IMR-90 (cell line): Measurements from ENCODE around the gene RBKS. TPM values are rescaled to one million over a fixed set of nuclear protein-coding genes. Genes with fewer than 3 reads are reported as not detected.
A peak's percentile ranks its signal among the peaks of the same experiment; 100 is the strongest.

ENCODE experiments used
- ATAC-seq: fragments of 200-7000 bp; cut with Tn5 transposase; 2 replicates; pipeline ENCODE4 v1.9.1; 2020; ENCODE audit warnings: low read depth, mild to moderate bottlenecking, moderate library complexity
- BruUV-seq: library from RNA; stranded (reverse); fragments of 400-500 nt; replicated peaks from 2 replicates; lab custom pipeline; 2021; lab: Mats Ljungman, UMichigan
- CTCF ChIA-PET: fragments of 300-600 bp; formaldehyde crosslinking; extraction: SDS; loops from one replicate; lab custom pipeline; 2021; ENCODE audit warnings: antibody characterized with exemption; lab: Yijun Ruan, JAX
- POLR2A ChIA-PET: fragments of 300-600 bp; sonication (Branson Sonifier 250); formaldehyde crosslinking; loops from one replicate; lab custom pipeline; 2022; ENCODE audit warnings: antibody characterized with exemption; ENCODE audit not compliant: unreplicated experiment; lab: Charles Lee
- DNase-seq: peaks from one replicate; pipeline ENCODE4 v3.0.0; 2013
- H2AFZ ChIP-seq: replicated peaks from 2 replicates; pipeline ENCODE3; 2013; ENCODE audit warnings: low read length, mild to moderate bottlenecking; ENCODE audit not compliant: poor library complexity
- H2AK5ac ChIP-seq: 2 replicates; pipeline ENCODE4 v1.6.1; 2013; ENCODE audit warnings: low read depth, low read length, inconsistent platforms
- H2AK9ac ChIP-seq: replicated peaks from 2 replicates; pipeline ENCODE3; 2013; ENCODE audit warnings: mild to moderate bottlenecking, low read depth, low read length, moderate library complexity; ENCODE audit not compliant: poor library complexity
- H2BK120ac ChIP-seq: 2 replicates; pipeline ENCODE4 v1.6.1; 2013; ENCODE audit warnings: low read depth, low read length, inconsistent platforms
- H2BK15ac ChIP-seq: 3 replicates; pipeline ENCODE4 v1.6.1; 2013; ENCODE audit warnings: low read depth, low read length, inconsistent platforms
- H2BK20ac ChIP-seq: 2 replicates; pipeline ENCODE4 v1.6.1; 2013; ENCODE audit warnings: low read depth, mild to moderate bottlenecking, inconsistent platforms, low read length, moderate library complexity
- H2BK5ac ChIP-seq: 2 replicates; pipeline ENCODE4 v1.6.1; 2013; ENCODE audit warnings: mild to moderate bottlenecking, low read depth, low read length, inconsistent platforms; ENCODE audit not compliant: poor library complexity, severe bottlenecking
- H3K14ac ChIP-seq: replicated peaks from 2 replicates; pipeline ENCODE4 v1.6.1; 2013; ENCODE audit warnings: low read depth, low read length, inconsistent platforms
- H3K18ac ChIP-seq: 2 replicates; pipeline ENCODE4 v1.6.1; 2013; ENCODE audit warnings: low read depth, low read length, control low read depth
- H3K23ac ChIP-seq: 2 replicates; pipeline ENCODE4 v1.6.1; 2013; ENCODE audit warnings: low read depth, low read length, inconsistent platforms
- H3K27ac ChIP-seq: 2 replicates; pipeline ENCODE4 v1.5.1; 2013; ENCODE audit warnings: mild to moderate bottlenecking, control low read depth, low read length; ENCODE audit not compliant: insufficient read depth
- H3K27me3 ChIP-seq: 2 replicates; pipeline ENCODE4 v1.6.1; 2013; ENCODE audit warnings: low read length; ENCODE audit not compliant: control insufficient read depth, insufficient read depth
- H3K36me3 ChIP-seq: 2 replicates; pipeline ENCODE4 v1.6.1; 2013; ENCODE audit warnings: low read length, mixed read lengths; ENCODE audit not compliant: control insufficient read depth, insufficient read depth
- H3K4ac ChIP-seq: 2 replicates; pipeline ENCODE4 v1.6.1; 2013; ENCODE audit warnings: low read depth, low read length, inconsistent platforms
- H3K4me1 ChIP-seq: 2 replicates; pipeline ENCODE4 v1.6.1; 2013; ENCODE audit warnings: low read length, mixed read lengths; ENCODE audit not compliant: control insufficient read depth, insufficient read depth
- H3K4me2 ChIP-seq: 2 replicates; pipeline ENCODE4 v1.6.1; 2013; ENCODE audit warnings: low read depth, mild to moderate bottlenecking, control low read depth, low read length, moderate library complexity
- H3K4me3 ChIP-seq: 2 replicates; pipeline ENCODE4 v1.5.1; 2013; ENCODE audit warnings: low read depth, mild to moderate bottlenecking, control low read depth, low read length, moderate library complexity; ENCODE audit not compliant: insufficient read depth
- H3K56ac ChIP-seq: 2 replicates; pipeline ENCODE4 v1.6.1; 2013; ENCODE audit warnings: low read length, inconsistent platforms; ENCODE audit not compliant: insufficient read depth; ENCODE audit errors: extremely low read depth
- H3K79me1 ChIP-seq, 2 experiments: 2 replicates each; pipeline ENCODE4 v1.6.1; 2013; ENCODE audit warnings: low read length in 2 of 2, inconsistent platforms in 1 of 2, low read depth in 1 of 2
- H3K9ac ChIP-seq: 2 replicates; pipeline ENCODE4 v1.6.1; 2013; ENCODE audit warnings: low read depth, low read length, control low read depth
- H3K9me1 ChIP-seq: 2 replicates; pipeline ENCODE4 v1.6.1; 2013; ENCODE audit warnings: low read length, inconsistent platforms; ENCODE audit not compliant: insufficient read depth
- H3K9me3 ChIP-seq: 2 replicates; pipeline ENCODE4 v1.6.1; 2013; ENCODE audit warnings: low read length; ENCODE audit not compliant: control insufficient read depth, insufficient read depth
- H4K20me1 ChIP-seq: 2 replicates; pipeline ENCODE4 v1.6.1; 2013; ENCODE audit warnings: low read length, inconsistent platforms; ENCODE audit not compliant: insufficient read depth
- H4K5ac ChIP-seq: 2 replicates; pipeline ENCODE4 v1.6.1; 2013; ENCODE audit warnings: mild to moderate bottlenecking, low read depth, low read length, control low read depth
- H4K8ac ChIP-seq, 2 experiments: 2 replicates each; pipeline ENCODE4 v1.6.1; 2013; ENCODE audit warnings: low read depth in 2 of 2, low read length in 2 of 2, control low read depth in 1 of 2, inconsistent platforms in 1 of 2
- H4K91ac ChIP-seq: 2 replicates; pipeline ENCODE4 v1.6.1; 2013; ENCODE audit warnings: low read depth, low read length, inconsistent platforms; ENCODE audit not compliant: insufficient read depth
- CHD1 ChIP-seq: IDR thresholded peaks from 2 replicates; pipeline ENCODE4 v1.6.1; 2012; ENCODE audit warnings: low read depth, low read length, improper control_type of control experiment
- ELK1 ChIP-seq: fragments of 150-350 bp; IDR thresholded peaks from 2 replicates; pipeline ENCODE4 v1.6.1; 2016; ENCODE audit warnings: low read depth, mild to moderate bottlenecking, low read length, moderate library complexity, borderline replicate concordance
- MAFK ChIP-seq: IDR thresholded peaks from 2 replicates; pipeline ENCODE4 v1.6.1; 2012; ENCODE audit warnings: low read depth, low read length, improper control_type of control experiment
- MAZ ChIP-seq: IDR thresholded peaks from 2 replicates; pipeline ENCODE4 v1.6.1; 2012; ENCODE audit warnings: low read depth, mild to moderate bottlenecking, low read length, improper control_type of control experiment, moderate library complexity, borderline replicate concordance
- MXI1 ChIP-seq: IDR thresholded peaks from 2 replicates; pipeline ENCODE4 v1.6.1; 2012; ENCODE audit warnings: low read depth, mild to moderate bottlenecking, low read length, moderate library complexity, borderline replicate concordance
- NFE2L2 ChIP-seq: fragments of 150-350 bp; IDR thresholded peaks from 2 replicates; pipeline ENCODE4 v1.6.1; 2016; ENCODE audit warnings: low read depth, mild to moderate bottlenecking, low read length
- POLR2A ChIP-seq: IDR thresholded peaks from 2 replicates; pipeline ENCODE4 v1.6.1; 2012; ENCODE audit warnings: mild to moderate bottlenecking, low read depth, low read length
- RCOR1 ChIP-seq: IDR thresholded peaks from 2 replicates; pipeline ENCODE4 v1.6.1; 2012; ENCODE audit warnings: mild to moderate bottlenecking, low read length, improper control_type of control experiment; ENCODE audit not compliant: insufficient replicate concordance
- RFX5 ChIP-seq: IDR thresholded peaks from 2 replicates; pipeline ENCODE4 v1.8.0; 2012; ENCODE audit warnings: low read depth, mild to moderate bottlenecking, low read length, moderate library complexity
- SMC3 ChIP-seq: fragments of 150-350 bp; IDR thresholded peaks from 2 replicates; pipeline ENCODE4 v1.6.1; 2016; ENCODE audit warnings: low read depth, mild to moderate bottlenecking, antibody characterized with exemption, low read length, moderate library complexity
- WGBS, 2 experiments: methylation state at CpG; one replicate each; pipeline versions ENCODE4 v1.1.5 to v1.1.7; 2013; ENCODE audit warnings: missing lambda C conversion rate in 2 of 2; ENCODE audit not compliant: insufficient read length in 1 of 2; ENCODE audit errors: extremely low coverage in 2 of 2; 5-methylcytosine and 5-hydroxymethylcytosine counted together
- dilution Hi-C: fragments of 300-500 bp; cut with HindIII; formaldehyde crosslinking; loops from one replicate; pipeline ENCODE4 v1.14.3; 2018; ENCODE audit warnings: low sequenced_read_pairs; ENCODE audit not compliant: unreplicated experiment
- in situ Hi-C: fragments of 300-500 bp; cut with MboI; formaldehyde crosslinking; loops from 3 replicates; pipeline ENCODE4 v1.14.3; 2019; ENCODE audit warnings: low sequenced_read_pairs, inconsistent platforms, mixed read lengths
- intact Hi-C: fragments of 100-400 bp; cut with micrococcal nuclease; formaldehyde crosslinking; loops from 2 replicates; pipeline ENCODE4 v1.10.0; 2022
- polyA plus RNA-seq, 3 experiments: library from polyadenylated mRNA; depleted of rRNA; stranded (reverse); fragments of >200 nt; gene quantifications; 2 replicates each; pipeline ENCODE4 v1.2.3, GENCODE V29; 2012; ENCODE audit warnings: low replicate concordance in 1 of 3
- total RNA-seq: library from RNA; depleted of rRNA; stranded (reverse); fragments of >200 nt; gene quantifications from 2 replicates; pipeline ENCODE4 v1.2.3, GENCODE V29; 2012
- TF ChIP-seq, protein P1 (sequence below): conservative IDR thresholded peaks from 2 replicates; pipeline ENCODE4 v1.5.1; 2012; ENCODE audit warnings: mild to moderate bottlenecking, low read depth, low read length, improper control_type of control experiment
- TF ChIP-seq, protein P2 (sequence below): fragments of 150-350 bp; IDR thresholded peaks from 2 replicates; pipeline ENCODE4 v1.6.1; 2017; ENCODE audit warnings: mild to moderate bottlenecking, antibody characterized with exemption, low read length, low read depth

RBKS gene
- total and polyA plus RNA-seq, 2 of the 4 experiments (the other 2 are of a cell fraction), result 1.1 to 1.4 TPM

GRCh38 chr2:27890924-27891672 is 911 bp upstream of the RBKS start (continued):
- TF ChIP-seq NFE2L2 (peak; percentile 50; the same call in 1 of the 2 replicates), MXI1 (no peak)

DNA sequence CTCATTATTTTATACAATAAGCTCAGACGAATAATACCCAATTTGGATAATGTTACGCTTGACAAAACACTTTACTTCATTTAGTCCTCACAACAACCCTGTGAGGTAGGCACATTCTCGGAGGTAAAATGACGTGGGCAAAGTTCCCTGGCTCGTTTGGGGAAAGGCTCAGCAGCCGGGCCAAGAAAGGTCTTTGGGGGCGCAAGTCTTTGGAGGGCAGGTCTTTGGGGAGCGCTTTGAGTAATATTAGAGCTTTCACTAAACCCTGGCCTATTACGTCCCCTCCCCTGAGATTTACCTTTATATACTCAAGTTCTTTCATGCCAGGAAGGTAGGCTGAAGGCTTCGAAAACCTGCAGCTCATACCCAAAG is 427 bp downstream of the RBKS start:
- H3K9ac ChIP-seq, result peak overlapping the region; percentile 97
- DNase-seq (no peak), ATAC-seq (no peak)
- H2BK15ac ChIP-seq, result peak overlapping the region; percentile 98; the same call in 2 of the 3 replicates
- no peaks in the 10 kb centered on the region for H3K27me3 ChIP-seq
- dilution Hi-C loops, result no loop called here
- intact Hi-C loops, result loop anchor here (1.0 to 5.0 kb wide), 3 partner anchors 92 to 503 kb away; partner anchors contain the start of gene FOSL2
- peak overlapping the region; percentile 95 for H3K14ac ChIP-seq
- in situ Hi-C loops, result no loop called here
- H3K9me3 ChIP-seq, result no peaks in the 10 kb centered on the region
- peak overlapping the region; percentile 91 for H4K5ac ChIP-seq
- ChIA-PET POLR2A (no interaction called here), CTCF (interaction anchor here (1.3 kb wide), 1 partner anchor 411 kb away, joined by 3 read pairs; no protein-coding TSS in a partner anchor)
- no peaks in the 10 kb centered on the region for H3K36me3 ChIP-seq
- H2AFZ ChIP-seq, result peak overlapping the region; percentile 98
- 0 out of 2 replicates have a peak overlapping the region, but pooled peaks have one; percentile 9 for H2BK20ac ChIP-seq
- peaks cover 12 to 30% of the 10 kb centered on the region in 2 experiments; a peak in 3 of 4 replicates for H3K79me1 ChIP-seq
- peak overlapping the region; percentile 78 for H3K23ac ChIP-seq
- peak overlapping the region; percentile 97 for H2BK5ac ChIP-seq
- WGBS, 2 experiments, result no CpG with 5 or more reads among the region's 10 CpGs
- H2AK5ac ChIP-seq, result peak overlapping the region; percentile 81
- peaks cover 4% of the 10 kb centered on the region for H3K9me1 ChIP-seq
- H3K18ac ChIP-seq, result peak overlapping the region; percentile 95
- H3K4me1 ChIP-seq, result peaks cover 6% of the 10 kb centered on the region; the same call in 1 of the 2 replicates
- peak overlapping the region; percentile 97 for H3K4ac ChIP-seq
- H3K4me2 ChIP-seq, result peak overlapping the region; percentile 85
- no TSS peak for BruUV-seq
- peak overlapping the region; percentile 98 for H2BK120ac ChIP-seq
- peak overlapping the region; percentile 92; the same call in 1 of the 2 replicates for H3K56ac ChIP-seq
- H4K91ac ChIP-seq, result peak overlapping the region; percentile 98
- H2AK9ac ChIP-seq, result peak overlapping the region; percentile 77
- no peaks in the 10 kb centered on the region for H4K20me1 ChIP-seq
- peak overlapping the region; percentile 99 for H4K8ac ChIP-seq
- peak overlapping the region; percentile 98 for H3K27ac ChIP-seq
- H3K4me3 ChIP-seq, result peak overlapping the region; percentile 85
- TF ChIP-seq MAZ (no peak), MAFK (no peak), POLR2A (no peak), RFX5 (no peak), CHD1 (no peak), SMC3 (no peak), RCOR1 (no peak), ELK1 (no peak)
- TF ChIP-seq, protein P1, sequence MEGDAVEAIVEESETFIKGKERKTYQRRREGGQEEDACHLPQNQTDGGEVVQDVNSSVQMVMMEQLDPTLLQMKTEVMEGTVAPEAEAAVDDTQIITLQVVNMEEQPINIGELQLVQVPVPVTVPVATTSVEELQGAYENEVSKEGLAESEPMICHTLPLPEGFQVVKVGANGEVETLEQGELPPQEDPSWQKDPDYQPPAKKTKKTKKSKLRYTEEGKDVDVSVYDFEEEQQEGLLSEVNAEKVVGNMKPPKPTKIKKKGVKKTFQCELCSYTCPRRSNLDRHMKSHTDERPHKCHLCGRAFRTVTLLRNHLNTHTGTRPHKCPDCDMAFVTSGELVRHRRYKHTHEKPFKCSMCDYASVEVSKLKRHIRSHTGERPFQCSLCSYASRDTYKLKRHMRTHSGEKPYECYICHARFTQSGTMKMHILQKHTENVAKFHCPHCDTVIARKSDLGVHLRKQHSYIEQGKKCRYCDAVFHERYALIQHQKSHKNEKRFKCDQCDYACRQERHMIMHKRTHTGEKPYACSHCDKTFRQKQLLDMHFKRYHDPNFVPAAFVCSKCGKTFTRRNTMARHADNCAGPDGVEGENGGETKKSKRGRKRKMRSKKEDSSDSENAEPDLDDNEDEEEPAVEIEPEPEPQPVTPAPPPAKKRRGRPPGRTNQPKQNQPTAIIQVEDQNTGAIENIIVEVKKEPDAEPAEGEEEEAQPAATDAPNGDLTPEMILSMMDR, result no peak
- TF ChIP-seq, protein P2, sequence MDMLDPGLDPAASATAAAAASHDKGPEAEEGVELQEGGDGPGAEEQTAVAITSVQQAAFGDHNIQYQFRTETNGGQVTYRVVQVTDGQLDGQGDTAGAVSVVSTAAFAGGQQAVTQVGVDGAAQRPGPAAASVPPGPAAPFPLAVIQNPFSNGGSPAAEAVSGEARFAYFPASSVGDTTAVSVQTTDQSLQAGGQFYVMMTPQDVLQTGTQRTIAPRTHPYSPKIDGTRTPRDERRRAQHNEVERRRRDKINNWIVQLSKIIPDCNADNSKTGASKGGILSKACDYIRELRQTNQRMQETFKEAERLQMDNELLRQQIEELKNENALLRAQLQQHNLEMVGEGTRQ, result no peak
